HG03575 (cell line): ENCODE data around the gene SINHCAF.
"Not testable (repeated sequence)": the region's sequence is repeated elsewhere in the genome, so short reads cannot be mapped to it uniquely, and the experiment has no call there.

ENCODE experiments used
- ATAC-seq: cut with Tn5 transposase; IDR thresholded peaks from one replicate; pipeline ENCODE4 v1.9.1; 2021; ENCODE audit not compliant: unreplicated experiment, insufficient number of reproducible peaks, low FRiP score; ENCODE audit errors: extremely low read depth

Gene SINHCAF

DNA sequence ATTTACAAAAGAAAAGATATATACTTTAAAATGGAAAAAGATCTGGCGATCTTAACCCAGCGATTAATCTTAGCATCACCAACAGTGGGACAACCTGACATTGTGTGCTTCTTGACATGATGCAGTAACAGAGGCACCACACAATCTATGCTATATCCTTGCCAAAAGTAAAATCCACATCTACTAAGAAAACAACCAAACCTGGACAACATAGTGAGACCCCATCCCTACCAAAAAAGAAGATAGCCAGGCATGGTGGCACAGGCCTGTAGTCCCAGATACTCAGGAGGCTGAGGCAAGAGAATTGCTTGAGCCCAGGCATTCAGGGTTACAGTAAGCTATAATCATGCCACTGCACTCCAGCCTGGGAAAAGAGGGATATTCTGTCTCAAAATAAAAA lies 50.5 kb downstream of the SINHCAF start:
- ATAC-seq, result no peak

- ATAC-seq, result no peak
Observed at GRCh38 chr12:31274520-31275300, 51.2 kb downstream of the SINHCAF start.

GRCh38 chr12:31273794-31274193 lies 52.2 kb downstream of the SINHCAF start:
- not testable (repeated sequence) for ATAC-seq

DNA sequence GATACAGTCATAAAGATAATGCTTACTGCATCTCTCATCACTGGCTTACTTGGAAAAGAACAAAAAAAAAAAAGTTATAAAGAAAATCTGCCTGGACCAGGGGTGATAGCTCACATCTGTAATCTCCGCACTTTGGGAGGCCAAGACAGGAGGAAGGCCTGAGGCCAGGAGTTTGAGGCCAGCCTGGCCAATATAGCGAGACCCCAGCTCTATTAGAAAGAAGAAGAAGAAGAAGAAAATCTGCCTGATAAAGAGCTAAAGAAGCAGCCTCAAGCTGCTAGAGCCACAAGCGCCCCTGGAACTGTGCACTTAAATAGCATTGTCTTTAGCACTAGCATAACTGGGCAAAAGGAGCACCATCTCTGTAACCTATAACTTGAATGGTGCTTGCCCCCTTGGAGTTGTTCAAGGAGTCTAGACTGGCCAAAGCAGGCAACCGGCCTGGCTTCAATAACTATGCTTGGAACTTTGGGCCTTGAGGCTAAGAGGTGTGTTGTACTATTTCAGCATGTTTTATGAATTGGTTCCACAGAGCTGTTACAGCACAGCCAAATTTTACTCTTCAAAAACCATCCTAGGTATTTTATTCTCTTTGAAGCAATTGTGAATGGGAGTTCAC lies 53.2 kb downstream of the SINHCAF start:
- ATAC-seq, result no peak

DNA sequence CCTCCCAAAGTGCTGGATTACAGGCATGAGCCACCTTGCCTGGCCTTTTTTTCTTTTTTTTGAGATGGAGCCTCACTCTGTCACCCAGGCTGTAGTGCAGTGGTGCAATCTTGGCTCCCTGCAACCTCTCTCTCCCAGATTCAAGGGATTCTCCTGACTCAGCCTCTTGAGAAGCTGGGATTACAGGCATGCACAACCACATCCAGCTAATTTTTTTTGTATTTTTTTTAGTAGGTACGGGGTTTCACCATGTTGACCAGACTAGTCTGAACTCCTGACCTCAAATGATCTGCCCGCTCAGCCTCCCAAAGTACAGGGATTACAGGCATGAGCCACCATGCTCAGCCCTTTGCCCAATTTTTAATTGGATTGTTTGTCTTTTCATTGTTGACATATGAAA lies 58.0 kb downstream of the SINHCAF start:
- ATAC-seq, result no peak

GRCh38 chr12:31265722-31266121 lies 60.2 kb downstream of the SINHCAF start:
- no peak for ATAC-seq

- no peak for ATAC-seq
Observed at GRCh38 chr12:31263661-31264060, 62.3 kb downstream of the SINHCAF start.

GRCh38 chr12:31261744-31262143 lies 64.2 kb downstream of the SINHCAF start:
- ATAC-seq, result no peak

GRCh38 chr12:31260840-31261239 lies 65.1 kb downstream of the SINHCAF start:
- ATAC-seq, result no peak

DNA sequence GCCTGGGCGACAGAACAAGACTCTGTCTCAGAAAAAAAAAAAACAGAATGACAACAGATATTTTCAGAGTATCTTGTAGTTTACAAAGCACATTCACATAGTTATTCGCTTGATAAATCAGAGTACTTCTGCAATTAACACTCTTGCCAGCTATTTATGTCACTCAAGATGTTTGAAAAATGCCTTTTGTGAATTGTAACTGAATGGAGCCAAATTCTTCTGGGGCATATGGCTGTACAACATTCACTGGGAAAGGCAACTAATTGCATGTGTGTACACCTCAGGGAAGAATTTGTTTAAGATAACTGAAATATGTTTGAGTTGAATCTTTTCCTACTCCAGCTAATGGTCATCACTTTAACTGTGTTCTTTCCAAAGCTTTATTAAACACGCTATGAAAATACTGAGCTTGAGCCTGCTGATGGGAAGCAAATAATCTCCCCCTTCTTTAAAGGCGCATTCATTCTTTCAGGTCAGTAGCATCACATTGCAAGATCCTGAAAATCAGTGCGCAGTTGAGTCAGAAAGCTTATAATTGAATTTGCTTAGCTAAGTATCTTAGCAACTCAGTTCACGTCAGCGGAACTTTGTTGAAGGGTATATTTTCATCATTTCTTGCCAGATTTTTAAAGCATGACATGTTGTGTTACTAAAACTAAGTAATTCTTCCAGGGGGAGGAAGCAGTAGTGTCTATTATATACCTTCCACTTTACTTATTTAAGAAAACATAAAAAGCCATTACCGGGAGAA lies 66.6 kb downstream of the SINHCAF start:
- ATAC-seq, result no peak

DNA sequence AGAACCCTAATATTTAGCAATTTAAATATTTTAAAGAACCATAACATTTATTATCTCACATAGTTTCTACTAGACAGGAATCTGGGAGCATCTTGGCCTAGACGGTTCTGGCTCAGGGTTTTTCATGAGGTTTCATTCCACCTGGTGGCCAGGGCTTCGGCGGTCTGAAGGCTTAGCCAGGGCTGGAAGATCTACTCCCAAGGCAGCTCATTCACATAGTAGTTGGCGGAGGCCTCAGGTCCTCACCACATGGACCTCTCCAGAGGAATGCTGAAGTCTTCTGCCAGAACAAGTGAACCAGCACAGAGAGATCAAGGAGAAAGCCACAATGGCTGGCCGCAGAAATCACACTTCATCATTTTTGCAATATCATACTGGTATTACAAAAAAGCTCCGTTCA lies 68.2 kb downstream of the SINHCAF start:
- no peak for ATAC-seq

- not testable (repeated sequence) for ATAC-seq
Observed at GRCh38 chr12:31251707-31252611, 74.0 kb downstream of the SINHCAF start.

DNA sequence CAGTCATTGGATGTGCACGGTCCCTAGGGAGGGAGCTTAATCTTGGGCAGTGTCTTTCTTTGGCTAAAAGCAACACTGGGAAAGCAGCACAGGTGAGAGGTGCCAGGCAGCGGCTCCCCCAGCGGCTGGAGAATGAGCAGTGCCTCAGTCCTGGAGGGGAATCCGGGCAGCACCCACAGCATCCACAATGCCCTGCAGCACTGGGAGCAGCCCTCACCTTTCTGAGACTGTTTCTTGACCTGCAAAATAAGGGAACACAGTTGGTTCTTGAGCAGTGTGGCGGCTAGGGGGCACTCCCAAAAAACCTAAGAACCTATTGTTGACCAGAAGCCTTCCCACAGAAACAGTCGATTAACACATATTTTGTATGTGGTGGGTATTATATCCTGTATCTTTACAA lies 75.8 kb downstream of the SINHCAF start:
- no peak for ATAC-seq

- no peak for ATAC-seq
Observed at GRCh38 chr12:31249356-31249755, 76.6 kb downstream of the SINHCAF start.

- ATAC-seq, result no peak
Observed at GRCh38 chr12:31248815-31249214, 77.1 kb downstream of the SINHCAF start.

DNA sequence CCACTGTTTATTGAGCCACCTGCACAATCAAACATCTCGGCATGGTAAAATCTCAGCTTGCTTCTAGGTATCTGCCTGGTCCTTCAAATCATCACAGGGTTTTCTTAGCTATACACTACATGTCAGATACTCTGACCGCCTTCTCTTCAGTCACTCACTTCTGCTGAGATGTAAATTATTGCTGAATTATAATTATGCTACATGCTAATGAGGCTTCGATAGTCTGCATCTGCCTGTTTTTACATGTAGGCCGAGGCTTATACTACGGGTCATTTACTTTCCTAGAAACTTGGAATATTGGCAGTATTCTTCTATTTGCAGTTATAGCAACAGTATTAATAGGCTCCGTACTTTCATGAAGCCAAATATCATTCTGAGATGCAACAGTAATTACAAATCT lies 77.6 kb downstream of the SINHCAF start:
- no peak for ATAC-seq

DNA sequence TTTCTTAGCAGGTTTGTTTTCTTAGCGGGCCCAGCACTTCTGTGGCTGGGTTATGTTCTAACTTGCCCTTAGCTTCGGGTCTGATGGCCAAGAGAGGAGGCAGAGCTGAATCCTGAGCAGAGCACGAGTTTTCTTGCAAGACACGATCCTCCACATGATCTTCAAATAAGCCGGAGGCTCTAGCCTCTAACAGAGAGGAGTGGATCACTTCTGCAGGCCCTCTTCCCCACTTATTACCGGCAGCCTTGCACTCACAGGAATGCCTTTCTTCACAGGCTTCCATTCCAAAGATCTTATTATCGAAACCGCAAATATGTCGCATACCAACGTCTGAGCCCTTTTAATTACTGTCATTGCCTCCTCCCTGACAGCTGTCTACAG lies 79.5 kb downstream of the SINHCAF start:
- ATAC-seq, result no peak

- ATAC-seq, result no peak
Observed at GRCh38 chr12:31245822-31246469, 80.0 kb downstream of the SINHCAF start.

DNA sequence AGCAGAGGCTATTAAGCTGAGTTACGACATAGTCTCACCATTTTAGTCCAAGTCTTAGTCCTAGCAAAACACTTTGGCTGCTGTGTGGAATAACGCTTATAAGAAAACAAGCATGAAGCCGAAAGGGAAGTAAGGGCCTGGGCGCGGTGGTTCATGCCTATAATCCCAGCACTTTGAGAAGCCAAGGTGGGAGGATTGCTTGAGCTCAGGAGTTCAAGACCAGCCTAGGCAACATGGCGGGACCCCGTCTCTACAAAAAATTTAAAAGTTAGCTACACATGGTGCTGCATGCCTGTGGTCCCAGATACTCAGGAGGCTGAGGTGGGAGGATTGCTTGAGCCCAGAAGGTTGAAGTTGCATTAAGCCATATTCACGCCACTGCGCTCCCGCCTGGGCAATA lies 83.5 kb downstream of the SINHCAF start:
- ATAC-seq, result not testable (repeated sequence)
